Loucy (cell line): ENCODE data around the gene IGFBP5.

ENCODE experiments used
- EZH2phosphoT487 ChIP-seq: fragments of 200-600 bp; IDR thresholded peaks from 2 replicates; pipeline ENCODE4 v1.6.1; 2018; ENCODE audit warnings: antibody characterized with exemption, mild to moderate bottlenecking, moderate library complexity, borderline replicate concordance
- TF ChIP-seq, protein P1 (sequence below): fragments of 200-600 bp; sonication (generic); conservative IDR thresholded peaks from 2 replicates; pipeline ENCODE4 v1.5.1; 2014; ENCODE audit warnings: mild to moderate bottlenecking, antibody characterized with exemption, low read length

GRCh38 chr2:216732334-216732733, 37.0 kb upstream of the IGFBP5 start:
- TF ChIP-seq, protein P1, sequence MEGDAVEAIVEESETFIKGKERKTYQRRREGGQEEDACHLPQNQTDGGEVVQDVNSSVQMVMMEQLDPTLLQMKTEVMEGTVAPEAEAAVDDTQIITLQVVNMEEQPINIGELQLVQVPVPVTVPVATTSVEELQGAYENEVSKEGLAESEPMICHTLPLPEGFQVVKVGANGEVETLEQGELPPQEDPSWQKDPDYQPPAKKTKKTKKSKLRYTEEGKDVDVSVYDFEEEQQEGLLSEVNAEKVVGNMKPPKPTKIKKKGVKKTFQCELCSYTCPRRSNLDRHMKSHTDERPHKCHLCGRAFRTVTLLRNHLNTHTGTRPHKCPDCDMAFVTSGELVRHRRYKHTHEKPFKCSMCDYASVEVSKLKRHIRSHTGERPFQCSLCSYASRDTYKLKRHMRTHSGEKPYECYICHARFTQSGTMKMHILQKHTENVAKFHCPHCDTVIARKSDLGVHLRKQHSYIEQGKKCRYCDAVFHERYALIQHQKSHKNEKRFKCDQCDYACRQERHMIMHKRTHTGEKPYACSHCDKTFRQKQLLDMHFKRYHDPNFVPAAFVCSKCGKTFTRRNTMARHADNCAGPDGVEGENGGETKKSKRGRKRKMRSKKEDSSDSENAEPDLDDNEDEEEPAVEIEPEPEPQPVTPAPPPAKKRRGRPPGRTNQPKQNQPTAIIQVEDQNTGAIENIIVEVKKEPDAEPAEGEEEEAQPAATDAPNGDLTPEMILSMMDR: no peak
- TF ChIP-seq EZH2phosphoT487: no peak
